HG02798 (cell line): ENCODE data around the gene GRK4.
"Not testable (repeated sequence)": the region's sequence is repeated elsewhere in the genome, so short reads cannot be mapped to it uniquely, and the experiment has no call there.

Experiments
- ATAC-seq: cut with Tn5 transposase; IDR thresholded peaks from one replicate; pipeline ENCODE4 v1.9.1; 2021; ENCODE audit warnings: mild to moderate bottlenecking; ENCODE audit not compliant: unreplicated experiment, poor library complexity

GRK4 gene

GRCh38 chr4:2930135-2930757 is 33.1 kb upstream of the GRK4 start:
- ATAC-seq = no peak

GRCh38 chr4:2930758-2931511 is 32.4 kb upstream of the GRK4 start:
- no peak for ATAC-seq

GRCh38 chr4:2931512-2932301 is 31.7 kb upstream of the GRK4 start:
- peak; percentile 33 for ATAC-seq

- ATAC-seq = no peak
These were observed 30.9 kb upstream of the GRK4 start for GRCh38 chr4:2932321-2932950.

- no peak for ATAC-seq
These were observed 30.3 kb upstream of the GRK4 start for GRCh38 chr4:2932951-2933565.

GRCh38 chr4:2933566-2934076 is 29.8 kb upstream of the GRK4 start:
- no peak for ATAC-seq

GRCh38 chr4:2934077-2934812 is 29.1 kb upstream of the GRK4 start:
- ATAC-seq = no peak

GRCh38 chr4:2934813-2935761 is 28.3 kb upstream of the GRK4 start:
- ATAC-seq = peak; percentile 65

GRCh38 chr4:2935762-2936743 is 27.3 kb upstream of the GRK4 start:
- no peak for ATAC-seq

GRCh38 chr4:2936773-2937145 is 26.6 kb upstream of the GRK4 start:
- peak; percentile 26 for ATAC-seq

GRCh38 chr4:2937146-2937857 is 26.1 kb upstream of the GRK4 start:
- ATAC-seq = peak; percentile 27

- ATAC-seq = no peak
These were observed 25.4 kb upstream of the GRK4 start for GRCh38 chr4:2937986-2938385.

- ATAC-seq = not testable (repeated sequence)
These were observed 25.0 kb upstream of the GRK4 start for GRCh38 chr4:2938411-2938810.

GRCh38 chr4:2938906-2939305 is 24.5 kb upstream of the GRK4 start:
- ATAC-seq = no peak

GRCh38 chr4:2939383-2940243 is 23.8 kb upstream of the GRK4 start:
- no peak for ATAC-seq
